ENCODE results near the gene TIE1.

DNA sequence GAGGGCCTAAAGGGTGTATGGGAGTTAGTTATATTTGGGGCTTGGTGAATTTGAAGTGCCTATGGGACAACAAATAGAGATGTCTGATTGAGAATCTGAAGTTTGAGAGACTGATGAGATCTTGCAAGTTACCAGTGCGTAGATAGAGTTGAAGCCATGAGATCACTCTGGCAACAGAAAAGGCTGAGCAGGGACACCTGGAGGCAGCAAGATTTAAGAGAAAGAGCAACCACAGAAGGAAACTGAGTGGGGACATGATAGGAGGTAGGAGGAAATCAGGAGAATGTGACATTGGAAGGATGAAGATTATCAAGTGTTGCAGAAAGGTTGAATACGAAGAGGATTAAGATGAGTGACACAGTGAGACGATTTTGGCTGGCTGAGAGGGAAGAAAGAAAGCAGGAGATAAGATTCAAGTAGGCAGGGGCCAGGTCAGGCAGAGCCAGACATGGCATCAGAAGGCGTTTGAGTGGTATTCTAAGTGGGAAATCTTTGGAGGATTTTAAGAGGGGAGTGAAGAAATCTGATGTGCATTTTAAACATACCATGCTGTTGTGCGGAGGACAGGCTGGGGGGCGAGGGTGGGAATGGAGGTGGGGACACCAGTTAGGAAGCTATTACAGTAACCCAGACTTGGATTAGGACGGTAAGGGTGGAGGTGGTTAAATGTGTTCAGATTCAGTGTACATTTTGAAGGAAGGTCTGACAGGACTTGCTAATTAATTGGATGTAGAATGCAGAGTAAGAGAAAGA is 33.8 kb downstream of the TIE1 start:
- TF ChIP-seq, protein P1, sequence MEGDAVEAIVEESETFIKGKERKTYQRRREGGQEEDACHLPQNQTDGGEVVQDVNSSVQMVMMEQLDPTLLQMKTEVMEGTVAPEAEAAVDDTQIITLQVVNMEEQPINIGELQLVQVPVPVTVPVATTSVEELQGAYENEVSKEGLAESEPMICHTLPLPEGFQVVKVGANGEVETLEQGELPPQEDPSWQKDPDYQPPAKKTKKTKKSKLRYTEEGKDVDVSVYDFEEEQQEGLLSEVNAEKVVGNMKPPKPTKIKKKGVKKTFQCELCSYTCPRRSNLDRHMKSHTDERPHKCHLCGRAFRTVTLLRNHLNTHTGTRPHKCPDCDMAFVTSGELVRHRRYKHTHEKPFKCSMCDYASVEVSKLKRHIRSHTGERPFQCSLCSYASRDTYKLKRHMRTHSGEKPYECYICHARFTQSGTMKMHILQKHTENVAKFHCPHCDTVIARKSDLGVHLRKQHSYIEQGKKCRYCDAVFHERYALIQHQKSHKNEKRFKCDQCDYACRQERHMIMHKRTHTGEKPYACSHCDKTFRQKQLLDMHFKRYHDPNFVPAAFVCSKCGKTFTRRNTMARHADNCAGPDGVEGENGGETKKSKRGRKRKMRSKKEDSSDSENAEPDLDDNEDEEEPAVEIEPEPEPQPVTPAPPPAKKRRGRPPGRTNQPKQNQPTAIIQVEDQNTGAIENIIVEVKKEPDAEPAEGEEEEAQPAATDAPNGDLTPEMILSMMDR (IDR thresholded peaks at IDR 0.05): no peak
- no peak for TF ChIP-seq POLR2A (IDR thresholded peaks at IDR 0.05)
